Right ventricle myocardium superior (tissue), 1 donor: Measurements from ENCODE around the gene TAS2R38. TPM values are rescaled to one million over a fixed set of nuclear protein-coding genes. Genes with fewer than 3 reads are reported as not detected.

Experiments
- ATAC-seq: fragments of 200-7000 bp; cut with Tn5 transposase; one replicate; pipeline ENCODE4 v1.9.1; 2020; ENCODE audit warnings: mild to moderate bottlenecking; ENCODE audit not compliant: poor library complexity
- DNase-seq: peaks from one replicate; pipeline ENCODE4 v3.0.0-alpha.2; 2020
- intact Hi-C: fragments of 100-400 bp; cut with DNase I; formaldehyde crosslinking; loops from one replicate; pipeline ENCODE4 v1.11.2; 2022
- total RNA-seq: library from RNA; stranded (reverse); fragmentation: NEBNext Ultra II Directional; extraction: Animal tissue kit (Norgen Biotek cat#: 25700); gene quantifications from one replicate; pipeline ENCODE4 v1.2.1, GENCODE V29; 2021
- donor health status: DM: no; HTN: yes; CAD: no; lungs with severe emphysema.

The TAS2R38 gene
- total RNA-seq, 1 donor from 2014 or later, result not detected

DNA sequence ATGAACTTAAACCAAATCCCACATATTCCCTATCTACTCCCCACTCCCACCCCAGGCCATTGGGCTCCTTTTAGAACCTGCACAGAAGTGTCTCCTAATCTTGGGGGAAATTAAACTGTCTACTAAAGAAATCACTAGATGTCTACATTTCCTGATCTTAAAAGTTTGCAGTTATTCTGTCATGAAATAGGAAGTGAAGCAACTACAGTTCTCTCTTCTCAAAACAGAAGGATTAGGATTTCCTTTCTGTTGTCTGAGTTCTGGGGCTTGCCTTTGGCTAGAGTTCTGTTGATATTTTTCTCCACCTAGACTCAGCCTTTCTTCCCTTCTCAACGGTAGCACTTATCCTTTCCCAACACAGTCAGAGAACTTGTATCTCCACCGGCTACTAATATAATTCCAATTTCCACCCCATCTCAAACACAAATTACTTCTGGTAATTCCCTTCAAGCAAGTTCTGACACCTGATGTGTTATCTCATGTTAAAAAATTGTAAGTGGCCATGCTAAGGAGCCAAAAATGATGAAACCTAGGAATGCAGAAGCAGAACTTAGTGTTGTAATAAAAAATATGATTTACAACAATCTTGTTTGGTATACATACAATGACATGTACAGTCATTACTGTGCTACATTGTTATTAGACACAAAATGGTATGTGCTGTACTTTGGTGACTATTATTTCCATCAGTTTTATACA lies 45.3 kb downstream of the TAS2R38 start:
- DNase-seq (no peak), ATAC-seq (no peak)
- intact Hi-C loops, result no loop called here

Other genes starting within 250 kb of the TAS2R38 start
- gene SSBP1, start 235.4 kb downstream of the TAS2R38 start, total RNA-seq, result 116 TPM
- 0.32 TPM for gene TAS2R3, start 209.7 kb downstream of the TAS2R38 start, total RNA-seq
- 0.32 TPM for gene TAS2R4, start 197.1 kb downstream of the TAS2R38 start, total RNA-seq
- 0.27 TPM for gene TAS2R5, start 183.6 kb downstream of the TAS2R38 start, total RNA-seq
- gene PRSS37, start 132.3 kb downstream of the TAS2R38 start, total RNA-seq, result not detected
- gene OR9A4, start 57.4 kb downstream of the TAS2R38 start, total RNA-seq, result not detected
- gene CLEC5A, start 26.8 kb downstream of the TAS2R38 start, total RNA-seq, result 0.08 TPM
- 0.65 TPM for gene MGAM, start 22.1 kb upstream of the TAS2R38 start, total RNA-seq
- gene MGAM2, start 137.9 kb upstream of the TAS2R38 start, total RNA-seq, result 0.11 TPM